HepG2 (cell line): ENCODE measurements around the gene ERO1A.

Experiments used
- BCL6 ChIP-seq: IDR thresholded peaks from 2 replicates; pipeline ENCODE4 v1.6.1; 2016; ENCODE audit warnings: missing genetic modification reagents, missing compliant biosample characterization
- CBX2 ChIP-seq, 2 experiments: fragments of 200-600 bp in 1 of 2; sonication (generic); formaldehyde crosslinking in 1 of 2; IDR thresholded peaks; 2 replicates each; pipeline versions ENCODE4 v1.7.0 to v1.8.1; 2018 to 2022; ENCODE audit warnings: low read depth in 2 of 2, low read length in 1 of 2, mild to moderate bottlenecking in 1 of 2, missing genetic modification reagents in 1 of 2
- JUN ChIP-seq: sonication (generic); formaldehyde crosslinking; IDR thresholded peaks from 2 replicates; pipeline ENCODE4 v1.4.0; 2020; ENCODE audit warnings: mild to moderate bottlenecking, missing genetic modification reagents
- RARG ChIP-seq: sonication (generic); formaldehyde crosslinking; IDR thresholded peaks from 2 replicates; pipeline ENCODE4 v1.4.0; 2020; ENCODE audit warnings: low read depth, mild to moderate bottlenecking, missing genetic modification reagents
- TF ChIP-seq, protein P1 (sequence below): sonication (generic); formaldehyde crosslinking; IDR thresholded peaks from 2 replicates; pipeline ENCODE4 v1.4.0; 2020; ENCODE audit warnings: mild to moderate bottlenecking, missing genetic modification reagents, borderline replicate concordance

DNA sequence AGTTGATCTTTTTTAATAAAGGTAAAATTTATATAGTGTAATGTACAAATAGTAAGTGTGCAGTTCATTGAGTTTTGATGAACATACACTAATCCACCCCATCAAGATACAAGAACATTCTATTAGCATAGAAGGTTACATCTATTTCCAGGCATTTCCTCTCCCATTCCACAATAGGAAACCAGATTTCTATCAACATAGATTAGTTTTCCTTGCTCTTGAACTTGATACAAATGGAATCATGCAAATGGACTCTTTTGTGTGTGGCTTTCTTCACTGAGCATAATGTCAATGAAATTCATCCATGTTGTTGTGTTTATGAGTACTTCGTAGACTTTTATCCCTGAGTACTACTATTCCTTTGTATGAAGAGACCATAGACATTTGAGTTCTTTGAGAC is 45.4 kb upstream of the ERO1A start:
- no peak for TF ChIP-seq BCL6 (CRISPR knock-in tag)
- TF ChIP-seq CBX2 (IDR thresholded peaks at IDR 0.05; ENCODE audit: low read depth, low read length): no peak
- no peak for TF ChIP-seq CBX2 (CRISPR knock-in tag; IDR thresholded peaks at IDR 0.05; ENCODE audit: low read depth)
- TF ChIP-seq, protein P1, sequence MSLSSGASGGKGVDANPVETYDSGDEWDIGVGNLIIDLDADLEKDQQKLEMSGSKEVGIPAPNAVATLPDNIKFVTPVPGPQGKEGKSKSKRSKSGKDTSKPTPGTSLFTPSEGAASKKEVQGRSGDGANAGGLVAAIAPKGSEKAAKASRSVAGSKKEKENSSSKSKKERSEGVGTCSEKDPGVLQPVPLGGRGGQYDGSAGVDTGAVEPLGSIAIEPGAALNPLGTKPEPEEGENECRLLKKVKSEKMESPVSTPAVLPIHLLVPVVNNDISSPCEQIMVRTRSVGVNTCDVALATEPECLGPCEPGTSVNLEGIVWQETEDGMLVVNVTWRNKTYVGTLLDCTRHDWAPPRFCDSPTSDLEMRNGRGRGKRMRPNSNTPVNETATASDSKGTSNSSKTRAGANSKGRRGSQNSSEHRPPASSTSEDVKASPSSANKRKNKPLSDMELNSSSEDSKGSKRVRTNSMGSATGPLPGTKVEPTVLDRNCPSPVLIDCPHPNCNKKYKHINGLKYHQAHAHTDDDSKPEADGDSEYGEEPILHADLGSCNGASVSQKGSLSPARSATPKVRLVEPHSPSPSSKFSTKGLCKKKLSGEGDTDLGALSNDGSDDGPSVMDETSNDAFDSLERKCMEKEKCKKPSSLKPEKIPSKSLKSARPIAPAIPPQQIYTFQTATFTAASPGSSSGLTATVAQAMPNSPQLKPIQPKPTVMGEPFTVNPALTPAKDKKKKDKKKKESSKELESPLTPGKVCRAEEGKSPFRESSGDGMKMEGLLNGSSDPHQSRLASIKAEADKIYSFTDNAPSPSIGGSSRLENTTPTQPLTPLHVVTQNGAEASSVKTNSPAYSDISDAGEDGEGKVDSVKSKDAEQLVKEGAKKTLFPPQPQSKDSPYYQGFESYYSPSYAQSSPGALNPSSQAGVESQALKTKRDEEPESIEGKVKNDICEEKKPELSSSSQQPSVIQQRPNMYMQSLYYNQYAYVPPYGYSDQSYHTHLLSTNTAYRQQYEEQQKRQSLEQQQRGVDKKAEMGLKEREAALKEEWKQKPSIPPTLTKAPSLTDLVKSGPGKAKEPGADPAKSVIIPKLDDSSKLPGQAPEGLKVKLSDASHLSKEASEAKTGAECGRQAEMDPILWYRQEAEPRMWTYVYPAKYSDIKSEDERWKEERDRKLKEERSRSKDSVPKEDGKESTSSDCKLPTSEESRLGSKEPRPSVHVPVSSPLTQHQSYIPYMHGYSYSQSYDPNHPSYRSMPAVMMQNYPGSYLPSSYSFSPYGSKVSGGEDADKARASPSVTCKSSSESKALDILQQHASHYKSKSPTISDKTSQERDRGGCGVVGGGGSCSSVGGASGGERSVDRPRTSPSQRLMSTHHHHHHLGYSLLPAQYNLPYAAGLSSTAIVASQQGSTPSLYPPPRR: no peak
- no peak for TF ChIP-seq JUN
- no peak for TF ChIP-seq RARG (CRISPR knock-in tag)
